HCT116 (cell line): ENCODE measurements around the gene APOL3. TPM values are rescaled to one million over a fixed set of nuclear protein-coding genes. Genes with fewer than 3 reads are reported as not detected.

ENCODE experiments used
- ATAC-seq: fragments of 200-7000 bp; cut with Tn5 transposase; 2 replicates; pipeline ENCODE4 v1.9.1; 2020; ENCODE audit warnings: mild to moderate bottlenecking, moderate library complexity
- BruUV-seq: library from RNA; stranded (reverse); fragments of 400-500 nt; replicated peaks from 2 replicates; lab custom pipeline; 2021; lab: Mats Ljungman, UMichigan
- CTCF ChIA-PET: fragments of 300-600 bp; sonication (Branson Sonifier 250); formaldehyde crosslinking; loops from one replicate; lab custom pipeline; 2021; ENCODE audit warnings: antibody characterized with exemption; lab: Charles Lee
- POLR2A ChIA-PET: fragments of 300-600, 350-600 bp; sonication (Branson Sonifier 250); formaldehyde crosslinking; loops from one replicate; lab custom pipeline; 2021; ENCODE audit warnings: antibody characterized with exemption; lab: Charles Lee
- RAD21 ChIA-PET, 2 experiments: fragments of 300-600 bp; sonication (Branson Sonifier 250); formaldehyde crosslinking; loops; one replicate each; lab custom pipeline; 2023; ENCODE audit warnings: low total read pairs in 2 of 2; ENCODE audit not compliant: uncharacterized antibody in 2 of 2, unreplicated experiment in 2 of 2, low non-redundant PET in 1 of 2; lab: Charles Lee
- DNase-seq: peaks from one replicate; pipeline ENCODE4 v3.0.0-alpha.2; 2010; ENCODE audit warnings: low read depth, low spot score
- H2AFZ ChIP-seq: fragments of 200-600 bp; shearing (Covaris generic), sonication (generic); 2 replicates; pipeline ENCODE4 v1.6.1; 2017; ENCODE audit warnings: low read depth, mixed run types, mixed read lengths, antibody characterized with exemption, low read length; ENCODE audit not compliant: poor library complexity, severe bottlenecking
- H3K27ac ChIP-seq: 2 replicates; pipeline ENCODE4 v1.5.1; 2012; ENCODE audit warnings: low read depth, low read length
- H3K27me3 ChIP-seq: fragments of 200-600 bp; sonication (generic); 2 replicates; pipeline ENCODE4 v1.6.1; 2016; ENCODE audit warnings: mixed run types, low read length, mixed read lengths; ENCODE audit not compliant: insufficient read depth
- H3K36me3 ChIP-seq, 2 experiments: fragments of 200-500 bp in 1 of 2; fragments of 200-600 bp in 1 of 2; sonication (Bioruptor generic) in 1 of 2; sonication (generic) in 1 of 2; 2 replicates each; pipeline versions ENCODE4 v1.5.1 to v1.6.1; 2014 to 2016; ENCODE audit warnings: low read length in 2 of 2, inconsistent platforms in 1 of 2, mixed read lengths in 1 of 2, mixed run types in 1 of 2; ENCODE audit not compliant: insufficient read depth in 2 of 2, control insufficient read depth in 1 of 2
- H3K4me1 ChIP-seq, 2 experiments: fragments of 200-600 bp in 1 of 2; sonication (generic) in 1 of 2; 2 replicates each; pipeline versions ENCODE4 v1.5.1 to v1.6.1; 2012 to 2017; ENCODE audit warnings: low read length in 2 of 2, inconsistent platforms in 1 of 2, mild to moderate bottlenecking in 1 of 2, mixed read lengths in 1 of 2, mixed run types in 1 of 2, moderate library complexity in 1 of 2; ENCODE audit not compliant: insufficient read depth in 2 of 2, control insufficient read depth in 1 of 2
- H3K4me2 ChIP-seq: fragments of 200-600 bp; sonication (generic); 2 replicates; pipeline ENCODE4 v1.6.1; 2017; ENCODE audit warnings: mixed run types, low read length, mixed read lengths
- H3K4me3 ChIP-seq, 2 experiments: fragments of 200-600 bp in 1 of 2; sonication (generic) in 1 of 2; replicated peaks in 1 of 2; 2 replicates each; pipeline ENCODE4 v1.5.1; 2011 to 2016; ENCODE audit warnings: low read length in 2 of 2, control low read depth in 1 of 2, low read depth in 1 of 2, mild to moderate bottlenecking in 1 of 2, mixed read lengths in 1 of 2, mixed run types in 1 of 2
- H3K79me2 ChIP-seq: fragments of 200-600 bp; sonication (generic); 2 replicates; pipeline ENCODE4 v1.6.1; 2017; ENCODE audit warnings: mild to moderate bottlenecking, mixed run types, low read length, moderate library complexity, mixed read lengths; ENCODE audit not compliant: insufficient read depth
- H3K9ac ChIP-seq: fragments of 200-600 bp; sonication (generic); 2 replicates; pipeline ENCODE4 v1.6.1; 2016; ENCODE audit warnings: low read length, mixed read lengths
- H3K9me2 ChIP-seq: fragments of 200-600 bp; sonication (generic), shearing (Covaris generic); 2 replicates; pipeline ENCODE4 v1.6.1; 2017; ENCODE audit warnings: mixed run types, mild to moderate bottlenecking, moderate library complexity; ENCODE audit not compliant: insufficient read depth
- H3K9me3 ChIP-seq, 2 experiments: fragments of 200-500 bp in 1 of 2; fragments of 200-600 bp in 1 of 2; sonication (Bioruptor generic) in 1 of 2; sonication (generic) in 1 of 2; 2 replicates each; pipeline ENCODE4 v1.6.1; 2014 to 2017; ENCODE audit warnings: low read length in 2 of 2, mixed read lengths in 2 of 2, inconsistent platforms in 1 of 2, low read depth in 1 of 2, mild to moderate bottlenecking in 1 of 2, mixed run types in 1 of 2, moderate library complexity in 1 of 2; ENCODE audit not compliant: control insufficient read depth in 1 of 2, insufficient read depth in 1 of 2
- H4K20me1 ChIP-seq: fragments of 200-600 bp; sonication (generic), shearing (Covaris generic); 2 replicates; pipeline ENCODE4 v1.6.1; 2017; ENCODE audit warnings: mixed run types, mild to moderate bottlenecking, moderate library complexity; ENCODE audit not compliant: insufficient read depth
- CBX3 ChIP-seq: IDR thresholded peaks from 2 replicates; pipeline ENCODE4 v1.6.1; 2012; ENCODE audit warnings: low read depth
- CEBPB ChIP-seq: IDR thresholded peaks from 2 replicates; pipeline ENCODE4 v1.6.1; 2012; ENCODE audit warnings: low read depth
- CTCF ChIP-seq, 3 experiments: fragments of 200-600 bp in 1 of 3; sonication (generic) in 1 of 3; IDR thresholded peaks in 2 of 3; conservative IDR thresholded peaks in 1 of 3; 2 replicates each; pipeline ENCODE4 v1.5.1; 2012 to 2017; ENCODE audit warnings: low read depth in 2 of 3, low read length in 2 of 3, antibody characterized with exemption in 1 of 3, borderline replicate concordance in 1 of 3, control low read depth in 1 of 3, mild to moderate bottlenecking in 1 of 3, mixed read lengths in 1 of 3, mixed run types in 1 of 3, moderate library complexity in 1 of 3; ENCODE audit not compliant: insufficient read depth in 1 of 3
- EGR1 ChIP-seq: IDR thresholded peaks from 2 replicates; pipeline ENCODE4 v1.6.1; 2012; ENCODE audit warnings: low read depth
- ELF1 ChIP-seq: IDR thresholded peaks from 2 replicates; pipeline ENCODE4 v1.6.1; 2012; ENCODE audit warnings: low read depth, borderline replicate concordance
- EZH2 ChIP-seq: fragments of 200-600 bp; sonication (generic); IDR thresholded peaks from 2 replicates; pipeline ENCODE4 v1.6.1; 2017; ENCODE audit warnings: antibody characterized with exemption, mixed run types
- EZH2phosphoT487 ChIP-seq: fragments of 200-600 bp; IDR thresholded peaks from 2 replicates; pipeline ENCODE4 v1.6.1; 2018; ENCODE audit warnings: antibody characterized with exemption, borderline replicate concordance
- FOSL1 ChIP-seq: IDR thresholded peaks from 2 replicates; pipeline ENCODE4 v1.6.1; 2012; ENCODE audit warnings: low read depth
- MAX ChIP-seq: IDR thresholded peaks from 2 replicates; pipeline ENCODE4 v1.6.1; 2012
- POLR2A ChIP-seq: IDR thresholded peaks from 2 replicates; pipeline ENCODE4 v1.7.0; 2011; ENCODE audit warnings: borderline replicate concordance; ENCODE audit not compliant: insufficient read depth, insufficient read length; ENCODE audit errors: extremely low read depth
- POLR2AphosphoS5 ChIP-seq: IDR thresholded peaks from 2 replicates; pipeline ENCODE4 v1.6.1; 2011; ENCODE audit warnings: mild to moderate bottlenecking, low read depth, low read length, moderate library complexity
- RAD21 ChIP-seq: IDR thresholded peaks from 2 replicates; pipeline ENCODE4 v1.6.1; 2012; ENCODE audit warnings: low read depth, mild to moderate bottlenecking
- REST ChIP-seq: IDR thresholded peaks from 2 replicates; pipeline ENCODE4 v1.6.1; 2012; ENCODE audit warnings: low read depth
- SIN3A ChIP-seq: IDR thresholded peaks from 2 replicates; pipeline ENCODE4 v1.6.1; 2012; ENCODE audit warnings: low read depth
- SP1 ChIP-seq: IDR thresholded peaks from 2 replicates; pipeline ENCODE4 v1.6.1; 2012; ENCODE audit warnings: low read depth
- TCF7L2 ChIP-seq: IDR thresholded peaks from 2 replicates; pipeline ENCODE4 v1.7.0; 2011; ENCODE audit warnings: borderline replicate concordance, inconsistent platforms; ENCODE audit not compliant: insufficient read depth, insufficient read length; ENCODE audit errors: extremely low read depth
- YY1 ChIP-seq: IDR thresholded peaks from 2 replicates; pipeline ENCODE4 v1.6.1; 2011; ENCODE audit warnings: low read length, low read depth, moderate library complexity, mild to moderate bottlenecking; ENCODE audit not compliant: insufficient replicate concordance; ENCODE audit errors: extremely low read depth
- ZBTB33 ChIP-seq: IDR thresholded peaks from 2 replicates; pipeline ENCODE4 v1.6.1; 2011; ENCODE audit warnings: mild to moderate bottlenecking, low read length, moderate library complexity; ENCODE audit not compliant: insufficient replicate concordance; ENCODE audit errors: extremely low read depth
- ZFX ChIP-seq: fragments of 450-650 bp; IDR thresholded peaks from 2 replicates; pipeline ENCODE4 v1.6.1; 2017
- ZNF274 ChIP-seq: fragments of 200-500 bp; sonication (Bioruptor generic); IDR thresholded peaks from 2 replicates; pipeline ENCODE4 v1.6.1; 2014; ENCODE audit warnings: mild to moderate bottlenecking, low read depth, low read length, inconsistent platforms
- intact Hi-C: fragments of 100-400 bp; cut with micrococcal nuclease; formaldehyde crosslinking; loops from 2 replicates; pipeline ENCODE4 v1.10.0; 2022
- total RNA-seq: library from RNA; stranded (reverse); gene quantifications from one replicate; pipeline ENCODE4 v1.2.1, GENCODE V29; 2021; ENCODE audit not compliant: unreplicated experiment

APOL3 gene
- total RNA-seq, 1 experiment from 2014 or later = 0.49 TPM

- Histone ChIP-seq H3K36me3 (no peaks in the 10 kb centered on the region), H3K27ac (no peak overlapping the region), H2AFZ (no peak overlapping the region), H4K20me1 (no peaks in the 10 kb centered on the region), H3K9me2 (no peaks in the 10 kb centered on the region), H3K9ac (no peak overlapping the region), H3K9me3 (no peaks in the 10 kb centered on the region), H3K4me1 (no peaks in the 10 kb centered on the region), H3K79me2 (no peaks in the 10 kb centered on the region), H3K27me3 (no peaks in the 10 kb centered on the region), H3K4me3 (no peak overlapping the region), H3K4me2 (no peak overlapping the region)
- ChIA-PET POLR2A (no interaction called here), CTCF (interaction anchor here (0.7 kb wide), 1 partner anchor 107 kb away, joined by 3 read pairs; no protein-coding TSS in a partner anchor), RAD21 (no interaction called here)
- DNase-seq = no peak
- no TSS peak for BruUV-seq
- TF ChIP-seq POLR2A = no peak
- TF ChIP-seq EGR1 = no peak
- TF ChIP-seq CEBPB = no peak
- TF ChIP-seq MAX = no peak
- no peak for TF ChIP-seq FOSL1
- TF ChIP-seq CTCF (IDR thresholded peaks at IDR 0.05 in 2 of 3, conservative IDR thresholded peaks at IDR 0.05 in 1 of 3; ENCODE audit: borderline replicate concordance in 1 of 3, insufficient read depth in 1 of 3, low read depth in 2 of 3, low read length in 2 of 3) = no peak
- TF ChIP-seq SP1 = no peak
- no peak for TF ChIP-seq ZNF274
- TF ChIP-seq ZFX = no peak
- no peak for TF ChIP-seq ELF1
- TF ChIP-seq YY1 = no peak
- TF ChIP-seq REST = no peak
- TF ChIP-seq SIN3A = no peak
- no peak for TF ChIP-seq EZH2phosphoT487
- no peak for TF ChIP-seq ZBTB33
- TF ChIP-seq TCF7L2 = no peak
- TF ChIP-seq CBX3 = no peak
- TF ChIP-seq POLR2AphosphoS5 = no peak
- TF ChIP-seq RAD21 = no peak
- no peak for TF ChIP-seq EZH2
- intact Hi-C loops = no loop called here
- no peak for ATAC-seq
Measured at GRCh38 chr22:36111316-36111715, 49.2 kb downstream of the APOL3 start.
